ENCODE measurements around the gene ZNF629. TPM values are rescaled to one million over a fixed set of nuclear protein-coding genes. Genes with fewer than 3 reads are reported as not detected.

ZNF629 gene
- total RNA-seq, 1 experiment from 2014 or later: 5.0 TPM

Other genes with a start within 250 kb of the ZNF629 start
- gene ZNF764, start 228.8 kb downstream of the ZNF629 start, total RNA-seq (2014; rRNA removed; shearing (Covaris generic)): 3.3 and 4.4 TPM in 2 replicates
- gene ZNF688, start 215.5 kb downstream of the ZNF629 start, total RNA-seq (2014; rRNA removed; shearing (Covaris generic)): 7.1 and 15.5 TPM in 2 replicates
- 2.7 and 6.2 TPM in 2 replicates for gene ZNF785, start 201.5 kb downstream of the ZNF629 start, total RNA-seq (2014; rRNA removed; shearing (Covaris generic))
- 7.3 and 7.5 TPM in 2 replicates for gene ZNF689, start 176.8 kb downstream of the ZNF629 start, total RNA-seq (2014; rRNA removed; shearing (Covaris generic))
- 2.7 and 6.3 TPM in 2 replicates for gene PRR14, start 136.2 kb downstream of the ZNF629 start, total RNA-seq (2014; rRNA removed; shearing (Covaris generic))
- gene FBRS, start 128.8 kb downstream of the ZNF629 start, total RNA-seq (2014; rRNA removed; shearing (Covaris generic)): 9.8 and 14.5 TPM in 2 replicates
- 1.6 and 11.3 TPM in 2 replicates for gene SRCAP, start 88.0 kb downstream of the ZNF629 start, total RNA-seq (2014; rRNA removed; shearing (Covaris generic))
- 16.5 and 24.5 TPM in 2 replicates for gene PHKG2, start 38.8 kb downstream of the ZNF629 start, total RNA-seq (2014; rRNA removed; shearing (Covaris generic))
- 0.91 and 5.2 TPM in 2 replicates for gene CFAP119, start 25.1 kb downstream of the ZNF629 start, total RNA-seq (2014; rRNA removed; shearing (Covaris generic))
- gene RNF40, start 24.9 kb downstream of the ZNF629 start, total RNA-seq (2014; rRNA removed; shearing (Covaris generic)): 57.8 and 58.9 TPM in 2 replicates
- 27.8 and 29.4 TPM in 2 replicates for gene BCL7C, start 106.9 kb upstream of the ZNF629 start, total RNA-seq (2014; rRNA removed; shearing (Covaris generic))
- gene CTF1, start 109.4 kb upstream of the ZNF629 start, total RNA-seq (2014; rRNA removed; shearing (Covaris generic)): 0.33 and 0.46 TPM in 2 replicates
- gene FBXL19, start 136.4 kb upstream of the ZNF629 start, total RNA-seq (2014; rRNA removed; shearing (Covaris generic)): 14.0 and 16.3 TPM in 2 replicates
- gene ORAI3, start 161.9 kb upstream of the ZNF629 start, total RNA-seq (2014; rRNA removed; shearing (Covaris generic)): 1.1 and 1.5 TPM in 2 replicates
- gene SETD1A, start 170.5 kb upstream of the ZNF629 start, total RNA-seq (2014; rRNA removed; shearing (Covaris generic)): 1.0 and 1.1 TPM in 2 replicates
- gene HSD3B7, start 198.0 kb upstream of the ZNF629 start, total RNA-seq (2014; rRNA removed; shearing (Covaris generic)): 1.8 and 3.8 TPM in 2 replicates
- gene STX1B, start 223.4 kb upstream of the ZNF629 start, total RNA-seq (2014; rRNA removed; shearing (Covaris generic)): under 0.01 TPM in 1 of 2 replicates, not detected in the other
- gene STX4, start 246.4 kb upstream of the ZNF629 start, total RNA-seq (2014; rRNA removed; shearing (Covaris generic)): 13.7 and 16.1 TPM in 2 replicates